GM19395 (cell line): Measurements from ENCODE around the gene EP400.
A peak's percentile ranks its signal among the peaks of the same experiment; 100 is the strongest.

Experiments used
- ATAC-seq: cut with Tn5 transposase; IDR thresholded peaks from one replicate; pipeline ENCODE4 v1.9.1; 2021; ENCODE audit warnings: mild to moderate bottlenecking, moderate library complexity; ENCODE audit not compliant: unreplicated experiment

Gene EP400

GRCh38 chr12:131949431-131950181 lies at the start of gene EP400:
TSS of gene EP400 (plus strand) at chr12:131949942. CDS start at chr12:131960620, 10,678 bp downstream.
- ATAC-seq, result peak; percentile 78

DNA sequence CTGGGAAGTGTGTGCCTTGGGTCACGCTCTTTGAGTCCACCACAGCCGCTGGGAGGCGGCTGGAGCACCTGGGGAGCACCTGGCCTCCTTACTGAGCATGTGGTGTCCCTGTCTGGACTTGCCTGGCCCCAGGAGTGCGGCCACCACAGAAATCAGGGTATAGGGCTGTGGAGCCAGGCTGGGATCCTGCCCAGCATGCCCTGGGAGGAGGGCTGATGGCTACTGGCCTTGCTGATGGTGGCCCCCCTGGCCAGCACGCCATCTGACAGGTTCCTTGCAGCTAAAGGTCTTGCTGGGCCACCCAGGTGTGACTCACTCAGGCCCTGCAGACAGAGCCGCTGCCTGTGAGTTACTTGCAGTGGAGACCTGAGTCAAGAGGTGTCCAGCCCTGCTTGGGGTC lies 49.3 kb upstream of the EP400 start:
- no peak for ATAC-seq

- ATAC-seq, result no peak
Observed at GRCh38 chr12:131901431-131902331, 48.1 kb upstream of the EP400 start.

- ATAC-seq, result no peak
Observed at GRCh38 chr12:131902332-131903241, 47.2 kb upstream of the EP400 start.

DNA sequence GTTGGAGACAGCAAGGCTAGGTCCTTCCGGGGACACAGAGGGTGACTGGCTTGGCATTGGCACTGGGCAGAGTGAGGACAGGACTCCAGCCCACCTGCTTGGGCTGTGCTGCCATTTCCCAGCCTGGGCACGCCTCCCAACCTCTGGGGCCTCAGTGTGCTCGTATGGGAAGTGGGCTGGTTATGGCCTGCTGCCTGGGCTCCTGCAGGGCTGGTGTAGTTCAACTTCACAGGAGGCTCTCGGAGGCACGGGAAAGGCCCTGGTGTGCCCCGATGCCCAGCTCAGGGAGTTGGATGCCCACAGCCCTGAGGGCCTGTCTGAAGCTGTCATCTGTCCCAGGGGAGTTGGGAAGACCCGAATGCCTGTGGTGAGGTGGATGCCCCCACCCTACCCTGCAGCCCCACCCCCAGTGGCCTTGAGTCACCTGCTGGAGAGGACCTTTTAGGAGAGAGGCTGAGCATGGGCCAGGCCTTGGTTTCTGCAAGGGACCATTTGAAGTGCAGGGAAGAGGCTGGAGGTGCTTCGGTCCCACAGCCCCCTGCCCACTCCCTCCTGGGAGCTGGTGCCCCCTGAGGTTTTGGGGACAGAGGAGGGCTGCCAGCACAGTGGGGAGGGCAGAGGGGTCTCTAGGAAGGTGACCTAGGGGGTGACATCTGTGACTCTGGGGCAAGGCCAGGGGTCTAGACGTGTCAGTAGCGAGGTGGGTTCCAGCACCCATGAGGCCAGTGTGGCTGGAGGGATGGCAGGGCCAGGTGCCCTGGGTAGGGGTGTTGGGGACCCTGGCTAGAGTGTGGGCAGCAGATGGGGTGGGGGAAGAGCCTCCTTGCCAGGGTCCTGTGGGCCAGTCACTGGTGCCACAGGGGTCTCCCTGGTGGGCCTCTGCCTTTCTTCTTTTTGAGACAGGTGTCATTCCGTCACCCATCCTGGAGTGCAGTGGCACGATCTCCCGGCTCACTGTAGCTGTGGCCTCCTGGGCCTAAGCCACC lies 46.2 kb upstream of the EP400 start:
- no peak for ATAC-seq

GRCh38 chr12:131904346-131904745 lies 45.4 kb upstream of the EP400 start:
- no peak for ATAC-seq

DNA sequence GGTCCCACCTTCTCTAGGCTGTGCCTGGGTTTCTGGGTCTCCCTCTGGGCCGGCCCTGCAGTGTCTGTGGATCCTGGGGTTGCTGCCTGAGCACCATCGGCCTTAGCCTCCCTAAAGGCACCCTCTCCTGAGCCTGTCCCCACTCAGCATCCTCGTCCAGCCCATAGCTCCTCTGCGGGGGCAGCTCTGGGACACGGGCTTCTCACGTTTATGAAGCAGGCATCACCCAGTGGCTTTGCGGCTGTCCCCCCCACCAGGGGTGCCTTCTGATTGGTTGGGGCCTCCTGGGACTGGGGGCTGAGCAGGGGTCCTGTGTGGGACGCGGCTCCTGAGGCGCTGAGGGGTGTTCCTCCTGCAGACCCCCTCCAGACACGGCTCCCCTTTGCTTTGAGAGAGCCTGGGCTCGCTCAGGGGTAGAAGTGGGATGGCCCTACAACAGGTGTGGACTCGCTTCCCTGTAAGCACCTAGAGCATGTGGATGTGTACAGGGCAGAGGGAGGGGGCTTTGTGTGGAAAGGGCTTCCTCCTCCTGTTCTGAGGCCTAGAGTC lies 44.6 kb upstream of the EP400 start:
- no peak for ATAC-seq

DNA sequence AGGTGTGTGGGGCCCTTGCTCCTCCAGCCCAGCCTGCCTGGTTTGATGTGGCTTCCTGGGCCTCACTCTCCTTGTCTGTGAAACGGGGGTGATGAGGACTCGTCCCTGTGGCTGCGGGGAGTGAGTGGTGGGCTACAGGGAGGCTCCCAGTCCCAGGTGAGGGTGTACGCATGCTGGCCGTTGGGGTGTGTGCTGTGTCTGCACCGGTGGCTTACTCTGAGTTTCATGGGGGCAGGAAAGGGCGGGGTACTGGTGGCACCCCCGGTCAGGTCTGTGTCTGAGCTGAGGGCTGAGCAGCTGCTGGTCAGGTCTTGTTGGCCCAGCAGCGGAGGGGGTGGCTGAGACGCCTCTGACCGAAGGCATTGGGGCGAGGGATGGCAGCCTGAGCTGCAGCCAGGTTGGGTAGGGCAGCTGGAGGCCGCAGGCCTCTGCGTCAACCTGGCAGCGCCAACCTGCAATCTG lies 44.1 kb upstream of the EP400 start:
- ATAC-seq, result no peak

DNA sequence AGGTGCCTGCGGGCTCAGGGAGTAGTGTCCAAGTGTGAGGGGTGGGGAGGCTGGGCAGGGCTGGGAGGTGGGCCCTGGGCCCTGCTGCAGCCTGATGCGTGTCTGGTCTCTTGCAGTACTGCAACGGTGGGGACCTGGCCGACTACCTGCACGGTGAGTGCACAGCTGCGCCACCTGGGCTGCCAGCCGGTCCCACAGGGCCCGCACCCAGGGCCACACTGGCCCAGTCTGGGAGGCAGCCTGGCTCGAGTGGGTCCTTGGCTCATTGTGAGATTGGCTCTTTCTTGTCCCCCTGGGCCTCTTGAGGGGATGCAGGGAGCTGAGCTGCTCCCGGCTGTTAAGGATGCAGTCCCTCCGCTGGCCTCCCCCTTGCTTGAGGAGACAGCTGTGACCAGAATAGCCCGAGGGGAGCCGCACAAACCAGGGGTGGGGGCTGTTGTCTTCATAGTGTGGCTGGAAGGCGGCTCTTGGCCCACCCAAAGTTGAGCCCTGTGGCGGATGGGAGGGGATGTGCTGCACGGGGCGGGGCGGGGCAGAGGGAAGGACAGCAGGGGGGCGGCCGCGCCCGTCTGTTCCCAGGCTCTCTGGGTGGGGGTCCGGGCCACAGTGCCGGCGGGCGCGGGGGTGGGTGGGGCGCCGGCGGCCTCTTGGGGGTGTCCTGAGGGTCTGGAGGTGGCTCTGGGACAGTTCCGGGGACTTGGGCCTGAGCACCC lies 42.2 kb upstream of the EP400 start:
- ATAC-seq, result no peak

- no peak for ATAC-seq
Observed at GRCh38 chr12:131908092-131909080, 41.4 kb upstream of the EP400 start.

- no peak for ATAC-seq
Observed at GRCh38 chr12:131909081-131909751, 40.5 kb upstream of the EP400 start.

DNA sequence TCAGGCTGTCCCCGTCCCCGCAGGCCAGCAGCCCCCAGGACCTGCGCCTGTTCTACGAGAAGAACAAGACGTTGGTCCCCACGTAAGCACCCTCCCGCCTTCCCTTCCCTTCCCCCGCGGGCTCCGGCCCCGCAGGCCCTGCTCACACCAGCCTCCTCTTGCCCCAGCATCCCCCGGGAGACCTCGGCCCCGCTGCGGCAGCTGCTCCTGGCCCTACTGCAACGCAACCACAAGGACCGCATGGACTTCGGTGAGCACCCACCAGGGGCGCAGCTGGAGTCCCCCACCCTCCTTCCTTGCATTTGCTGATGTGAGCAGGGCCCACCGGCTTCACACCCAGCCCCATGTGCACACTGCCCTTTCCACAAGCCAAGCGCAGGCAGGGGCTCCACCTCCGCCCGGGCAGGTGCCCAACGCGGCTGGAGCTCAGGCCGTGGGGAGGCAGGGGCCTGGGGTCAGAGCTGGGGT lies 40.0 kb upstream of the EP400 start:
- no peak for ATAC-seq

DNA sequence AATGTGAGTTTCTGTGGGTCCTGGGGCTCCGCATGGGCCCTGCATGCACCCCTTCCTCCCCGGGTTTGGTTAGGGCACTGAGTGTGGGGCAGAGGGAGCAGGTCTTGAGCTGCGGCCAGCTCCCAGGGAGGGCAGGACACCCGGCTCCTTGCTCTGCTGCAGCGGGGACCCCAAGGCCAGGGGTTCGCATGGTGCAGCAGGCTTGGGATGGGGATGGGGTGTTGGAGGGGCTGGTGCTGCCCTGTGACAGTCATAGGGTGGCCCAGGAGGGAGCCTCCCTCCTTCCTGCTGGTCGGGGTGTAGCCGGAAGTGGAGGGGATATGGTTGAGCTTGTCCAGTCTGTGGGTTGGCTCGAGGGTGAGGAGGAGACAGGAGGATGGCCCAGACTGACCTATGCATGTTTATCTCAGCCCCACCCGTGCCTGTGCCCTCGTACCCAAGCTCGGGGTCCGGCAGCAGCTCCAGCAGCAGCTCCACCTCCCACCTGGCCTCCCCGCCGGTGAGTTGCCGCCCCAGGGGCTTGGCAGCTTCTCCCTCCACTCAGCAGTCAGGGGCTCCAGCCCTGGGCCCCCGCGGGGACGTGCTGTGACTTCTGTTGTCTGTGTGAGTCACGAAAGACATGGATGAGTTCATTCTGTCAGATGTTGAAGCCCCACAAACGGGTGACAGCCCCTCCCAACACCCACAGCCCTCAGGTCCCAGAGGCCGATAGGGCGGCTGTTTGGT lies 39.3 kb upstream of the EP400 start:
- no peak for ATAC-seq

GRCh38 chr12:131911028-131911650 lies 38.6 kb upstream of the EP400 start:
- ATAC-seq, result no peak

DNA sequence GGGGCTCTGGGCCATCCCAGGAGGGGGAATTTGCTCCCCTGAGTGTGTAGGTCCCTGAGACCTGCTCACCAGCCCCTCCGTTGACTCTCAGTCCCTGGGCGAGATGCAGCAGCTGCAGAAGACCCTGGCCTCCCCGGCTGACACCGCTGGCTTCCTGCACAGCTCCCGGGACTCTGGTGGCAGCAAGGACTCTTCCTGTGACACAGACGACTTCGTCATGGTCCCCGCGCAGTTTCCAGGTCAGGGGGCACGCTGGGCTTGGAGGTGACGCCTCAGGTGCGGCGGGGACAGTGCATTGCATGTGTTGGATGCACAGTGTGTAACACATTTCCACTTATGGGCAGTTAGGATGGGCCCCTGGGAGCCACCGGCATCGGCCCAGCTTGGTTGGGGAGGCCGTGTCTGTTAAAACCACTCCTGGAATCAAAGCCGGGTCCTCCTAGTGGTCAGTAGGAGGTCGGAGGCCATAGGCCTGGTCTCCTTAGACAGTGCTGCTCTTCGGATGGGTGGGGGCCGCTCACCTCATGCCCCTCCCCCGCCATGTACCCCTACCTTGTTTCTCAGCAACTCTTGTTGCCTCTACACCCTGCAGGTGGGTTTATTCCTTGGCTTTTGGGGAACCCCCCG lies 37.8 kb upstream of the EP400 start:
- ATAC-seq, result no peak
